Activated T-helper 1 cell treated with anti-CD3 and anti-CD28 coated beads, Interleukin-2, amount 50 U/mL, for 16 hours (primary cell): ENCODE data around the gene SLF2.

Experiments used
- DNase-seq, 2 donors: peaks; one replicate each; pipeline ENCODE4 v3.0.0-alpha.2; 2020; ENCODE audit warnings: low read depth in 1 of 2, low spot score in 1 of 2

Gene SLF2, protein sequence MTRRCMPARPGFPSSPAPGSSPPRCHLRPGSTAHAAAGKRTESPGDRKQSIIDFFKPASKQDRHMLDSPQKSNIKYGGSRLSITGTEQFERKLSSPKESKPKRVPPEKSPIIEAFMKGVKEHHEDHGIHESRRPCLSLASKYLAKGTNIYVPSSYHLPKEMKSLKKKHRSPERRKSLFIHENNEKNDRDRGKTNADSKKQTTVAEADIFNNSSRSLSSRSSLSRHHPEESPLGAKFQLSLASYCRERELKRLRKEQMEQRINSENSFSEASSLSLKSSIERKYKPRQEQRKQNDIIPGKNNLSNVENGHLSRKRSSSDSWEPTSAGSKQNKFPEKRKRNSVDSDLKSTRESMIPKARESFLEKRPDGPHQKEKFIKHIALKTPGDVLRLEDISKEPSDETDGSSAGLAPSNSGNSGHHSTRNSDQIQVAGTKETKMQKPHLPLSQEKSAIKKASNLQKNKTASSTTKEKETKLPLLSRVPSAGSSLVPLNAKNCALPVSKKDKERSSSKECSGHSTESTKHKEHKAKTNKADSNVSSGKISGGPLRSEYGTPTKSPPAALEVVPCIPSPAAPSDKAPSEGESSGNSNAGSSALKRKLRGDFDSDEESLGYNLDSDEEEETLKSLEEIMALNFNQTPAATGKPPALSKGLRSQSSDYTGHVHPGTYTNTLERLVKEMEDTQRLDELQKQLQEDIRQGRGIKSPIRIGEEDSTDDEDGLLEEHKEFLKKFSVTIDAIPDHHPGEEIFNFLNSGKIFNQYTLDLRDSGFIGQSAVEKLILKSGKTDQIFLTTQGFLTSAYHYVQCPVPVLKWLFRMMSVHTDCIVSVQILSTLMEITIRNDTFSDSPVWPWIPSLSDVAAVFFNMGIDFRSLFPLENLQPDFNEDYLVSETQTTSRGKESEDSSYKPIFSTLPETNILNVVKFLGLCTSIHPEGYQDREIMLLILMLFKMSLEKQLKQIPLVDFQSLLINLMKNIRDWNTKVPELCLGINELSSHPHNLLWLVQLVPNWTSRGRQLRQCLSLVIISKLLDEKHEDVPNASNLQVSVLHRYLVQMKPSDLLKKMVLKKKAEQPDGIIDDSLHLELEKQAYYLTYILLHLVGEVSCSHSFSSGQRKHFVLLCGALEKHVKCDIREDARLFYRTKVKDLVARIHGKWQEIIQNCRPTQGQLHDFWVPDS

DNA sequence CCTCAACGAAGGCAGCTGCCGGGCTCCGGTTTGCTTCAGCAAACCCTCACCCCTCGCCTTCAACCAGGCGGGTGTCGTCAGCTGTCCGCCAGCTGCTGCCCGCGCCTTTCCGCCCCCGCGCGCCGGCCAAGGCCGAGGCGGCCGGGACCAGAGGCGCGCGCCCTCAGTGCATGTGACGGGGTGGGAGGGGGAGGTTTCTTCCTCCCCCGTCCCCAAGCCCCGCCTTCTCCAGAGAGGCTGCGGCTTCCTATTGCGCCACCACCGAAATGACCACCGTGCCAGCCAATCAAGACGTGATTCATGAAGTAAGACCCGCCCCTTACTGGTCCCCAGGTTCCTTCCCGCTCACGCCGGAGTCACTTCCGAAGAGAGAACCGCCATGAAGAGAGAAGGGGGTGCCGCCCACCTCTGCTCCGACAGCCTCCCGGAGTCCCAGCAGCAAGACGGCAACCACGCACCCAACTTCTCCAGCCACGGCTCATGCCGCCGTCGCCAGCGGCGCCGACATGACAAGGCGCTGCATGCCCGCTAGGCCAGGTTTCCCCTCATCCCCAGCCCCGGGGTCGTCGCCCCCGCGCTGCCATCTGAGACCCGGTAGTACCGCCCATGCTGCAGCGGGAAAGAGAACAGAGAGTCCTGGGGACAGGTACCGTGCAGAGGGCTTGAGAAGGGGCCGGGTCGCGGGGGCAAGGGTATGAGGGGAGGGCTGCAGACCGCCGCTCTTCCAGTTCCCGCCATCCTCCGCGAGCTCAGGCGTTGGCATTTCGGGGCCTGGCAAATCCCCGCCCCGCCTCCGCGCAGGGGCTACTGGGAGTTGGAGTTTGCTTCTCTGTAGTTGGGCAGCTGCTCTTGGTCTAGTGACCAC lies at the start of gene SLF2:
Gene SLF2, plus strand, starts transcription at position 359 of the 865 bp plus-strand sequence. Its CDS starts 148 bp downstream, at position 507.
- DNase-seq, result peak; percentile 72 to 86

DNA sequence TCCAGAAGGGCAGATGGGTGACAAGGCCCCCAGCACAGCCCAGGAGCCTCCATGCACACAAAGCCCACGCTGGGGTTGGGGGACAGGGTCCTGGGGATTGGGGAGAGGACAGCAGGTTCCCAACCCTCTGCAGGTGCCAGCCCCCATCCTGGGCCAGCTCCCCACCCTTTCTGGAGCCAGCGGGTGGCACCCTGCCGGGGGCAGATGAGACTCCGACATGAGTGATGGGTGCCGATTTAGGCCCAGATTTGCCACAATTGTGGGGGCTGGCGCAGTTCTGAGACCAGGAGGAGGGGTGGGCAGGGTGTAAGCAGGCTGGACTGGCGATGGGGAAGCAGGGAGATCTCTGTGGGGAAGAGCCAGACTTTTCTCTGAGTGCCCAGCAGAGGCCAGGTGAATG lies 49.3 kb upstream of the SLF2 start:
- no peak for DNase-seq

DNA sequence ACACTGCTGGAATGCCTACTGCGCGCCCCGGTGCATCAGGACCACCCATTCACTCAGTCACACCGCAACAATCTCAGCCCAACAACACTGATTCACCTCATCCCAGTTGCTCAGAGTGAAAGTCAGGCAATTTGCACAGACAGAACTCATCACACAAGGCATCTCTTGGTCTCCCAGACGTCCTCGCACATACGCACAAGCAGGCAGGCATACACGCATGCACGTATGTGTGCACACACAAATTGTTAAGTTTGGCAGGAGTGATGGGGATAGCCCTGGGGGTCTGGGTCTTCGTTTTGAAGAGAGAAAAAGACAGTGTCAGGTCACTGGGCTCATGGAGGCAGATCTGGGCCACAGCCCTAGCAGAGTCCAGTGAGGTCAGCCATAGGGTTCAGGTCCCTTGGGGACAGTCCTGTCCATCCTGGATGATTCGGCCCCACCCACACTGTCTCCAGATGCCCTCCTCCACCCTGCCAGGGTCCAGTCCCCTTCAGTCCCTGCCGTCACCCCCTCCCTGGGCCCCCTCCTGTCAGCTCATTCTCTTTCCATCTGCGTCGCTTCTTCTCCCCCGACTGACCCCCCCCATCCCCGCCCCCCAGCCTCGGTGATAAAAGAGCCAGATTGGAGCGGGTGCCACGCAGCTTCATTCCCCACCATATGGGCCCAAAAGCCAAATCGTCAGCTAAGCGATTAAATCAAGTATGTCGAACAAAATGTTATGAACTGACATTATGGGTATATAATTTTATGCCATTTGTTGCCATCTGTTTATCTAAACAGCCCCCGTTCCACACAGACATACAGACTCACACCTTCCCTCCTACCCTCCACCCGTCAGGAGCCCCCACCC lies 48.5 kb upstream of the SLF2 start:
- DNase-seq, result no peak

DNA sequence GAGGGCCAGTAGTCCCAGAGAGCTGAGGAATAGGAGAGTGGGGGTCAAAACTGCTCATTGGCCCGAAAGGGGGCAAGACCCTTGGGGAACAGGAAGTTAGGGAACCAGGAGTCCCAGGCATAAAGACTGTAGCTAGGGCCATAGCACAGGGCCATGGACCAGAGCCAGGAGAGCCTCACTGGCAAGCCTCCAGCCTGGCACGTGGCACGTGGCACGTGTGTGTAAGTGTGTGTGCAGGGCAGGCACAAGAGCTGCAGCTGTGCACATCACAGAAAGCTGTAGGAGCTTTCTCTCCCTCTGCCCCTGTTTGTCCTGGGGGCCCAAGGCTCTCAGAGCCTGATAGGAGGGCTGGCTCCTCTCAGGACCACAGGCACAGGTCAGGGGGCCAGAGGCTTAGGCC lies 47.8 kb upstream of the SLF2 start:
- DNase-seq, result no peak

DNA sequence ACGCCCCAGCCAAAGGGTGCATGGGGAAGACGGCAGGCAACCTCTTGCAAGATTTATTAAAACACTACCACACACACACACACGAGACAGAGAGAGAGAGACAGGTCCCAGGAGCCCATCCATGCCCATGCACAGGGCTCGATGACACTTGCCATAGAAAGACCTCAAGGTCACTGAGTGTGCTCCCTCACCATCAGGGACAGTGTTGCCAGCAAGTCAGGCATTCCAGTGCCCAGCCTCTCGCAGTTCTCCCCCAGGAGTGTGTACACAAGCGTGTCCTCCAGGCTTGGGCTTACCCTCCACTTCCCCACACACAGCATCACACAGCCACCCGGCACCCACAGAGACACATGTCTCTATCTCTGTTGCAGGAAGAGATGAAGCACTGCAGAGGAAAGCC lies 46.8 kb upstream of the SLF2 start:
- no peak for DNase-seq

DNA sequence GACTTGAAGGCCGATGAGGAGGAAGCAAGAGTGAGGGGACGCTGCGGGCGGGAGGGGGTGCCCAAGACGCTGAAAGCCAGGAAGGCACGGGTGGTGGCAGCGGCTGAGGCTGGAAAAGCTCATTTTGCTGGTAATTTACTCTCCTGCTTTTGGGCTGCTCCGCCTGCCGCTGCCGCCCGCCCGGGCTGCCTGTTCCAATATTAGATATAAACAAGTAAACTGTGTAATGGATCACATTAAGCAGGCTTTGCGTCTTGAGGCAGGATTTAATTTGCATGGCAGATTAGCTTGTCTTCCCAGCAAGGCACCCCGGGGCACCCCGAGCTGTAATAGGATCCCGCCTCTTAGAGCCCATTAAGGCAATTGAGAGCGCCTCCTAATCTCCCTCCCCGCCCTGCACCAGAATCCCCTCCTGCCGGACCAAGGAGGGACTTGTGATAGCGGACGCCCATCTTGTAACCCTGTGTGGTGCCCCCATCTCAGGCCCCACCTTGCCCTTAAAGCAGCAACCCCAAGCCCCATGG lies 46.1 kb upstream of the SLF2 start:
- DNase-seq, result no peak

DNA sequence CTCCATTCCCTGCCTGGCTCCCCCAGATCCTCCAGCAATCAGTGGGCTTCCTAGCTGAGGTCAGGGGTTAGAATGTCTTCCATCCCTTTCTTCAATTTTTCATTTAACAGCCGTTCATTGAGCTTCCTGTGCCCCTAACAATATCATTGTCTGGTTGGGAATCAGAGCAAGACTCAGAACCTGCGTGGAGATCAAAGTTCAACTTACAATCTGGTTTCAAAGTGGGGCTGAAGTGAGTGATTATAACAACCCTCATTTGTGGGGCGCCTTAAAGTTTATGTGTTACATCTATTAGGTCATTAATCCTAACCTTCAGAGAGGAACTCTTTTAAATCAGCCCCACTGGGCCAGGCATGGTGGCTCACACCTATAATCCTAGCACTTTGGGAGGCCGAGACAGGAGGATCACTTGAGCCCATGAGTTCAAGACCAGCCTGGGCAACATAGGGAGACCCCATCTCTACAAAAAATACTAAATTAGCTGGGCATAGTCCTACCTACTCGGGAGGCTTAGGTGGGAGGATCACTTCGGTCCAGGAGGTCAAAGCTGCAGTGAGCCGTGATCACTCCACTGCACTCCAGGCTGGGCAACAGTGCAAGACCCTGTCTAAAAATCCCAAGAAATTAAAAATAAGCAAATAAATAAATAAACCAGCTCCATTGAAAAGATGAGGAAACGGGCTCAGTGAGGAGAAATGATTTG lies 45.4 kb upstream of the SLF2 start:
- no peak for DNase-seq

DNA sequence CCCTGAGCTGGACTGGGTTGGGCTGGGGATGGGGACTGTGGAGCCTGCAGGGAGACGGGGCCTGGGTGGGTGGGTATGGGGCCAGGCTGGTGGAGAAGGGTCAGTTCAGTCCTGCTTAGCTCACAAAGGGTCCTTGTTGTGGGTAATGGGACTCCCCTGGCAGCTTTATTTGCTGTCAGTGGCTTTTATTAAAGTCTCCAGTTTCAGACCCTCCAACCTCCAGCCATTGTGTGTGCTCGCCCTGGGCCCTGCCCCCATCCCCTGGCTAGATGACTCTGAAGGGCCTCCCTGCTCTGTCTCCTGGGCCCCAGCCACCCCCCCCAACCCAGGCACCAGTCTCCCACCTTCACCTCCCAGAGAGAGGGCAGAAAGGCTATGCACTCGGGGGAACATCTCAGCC lies 44.4 kb upstream of the SLF2 start:
- DNase-seq, result no peak

DNA sequence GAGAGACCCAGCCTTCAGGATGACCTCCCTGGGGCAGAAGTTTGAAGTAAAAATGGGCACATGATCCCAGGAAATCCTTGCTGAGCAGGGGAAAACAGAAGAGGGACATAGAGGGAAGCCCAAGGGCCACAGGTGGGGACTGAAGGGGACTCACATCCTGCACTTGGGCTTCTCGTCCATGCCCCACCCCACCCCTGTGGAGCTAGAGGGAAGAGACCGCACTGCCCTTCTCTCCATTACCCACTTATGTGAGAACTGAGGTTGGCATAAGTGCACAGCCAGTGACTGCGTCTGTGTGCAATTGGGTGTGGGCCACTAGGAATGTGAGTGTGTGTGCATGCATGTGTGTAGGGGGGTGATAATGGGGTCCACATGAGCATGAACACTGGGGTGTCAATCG lies 43.4 kb upstream of the SLF2 start:
- no peak for DNase-seq

DNA sequence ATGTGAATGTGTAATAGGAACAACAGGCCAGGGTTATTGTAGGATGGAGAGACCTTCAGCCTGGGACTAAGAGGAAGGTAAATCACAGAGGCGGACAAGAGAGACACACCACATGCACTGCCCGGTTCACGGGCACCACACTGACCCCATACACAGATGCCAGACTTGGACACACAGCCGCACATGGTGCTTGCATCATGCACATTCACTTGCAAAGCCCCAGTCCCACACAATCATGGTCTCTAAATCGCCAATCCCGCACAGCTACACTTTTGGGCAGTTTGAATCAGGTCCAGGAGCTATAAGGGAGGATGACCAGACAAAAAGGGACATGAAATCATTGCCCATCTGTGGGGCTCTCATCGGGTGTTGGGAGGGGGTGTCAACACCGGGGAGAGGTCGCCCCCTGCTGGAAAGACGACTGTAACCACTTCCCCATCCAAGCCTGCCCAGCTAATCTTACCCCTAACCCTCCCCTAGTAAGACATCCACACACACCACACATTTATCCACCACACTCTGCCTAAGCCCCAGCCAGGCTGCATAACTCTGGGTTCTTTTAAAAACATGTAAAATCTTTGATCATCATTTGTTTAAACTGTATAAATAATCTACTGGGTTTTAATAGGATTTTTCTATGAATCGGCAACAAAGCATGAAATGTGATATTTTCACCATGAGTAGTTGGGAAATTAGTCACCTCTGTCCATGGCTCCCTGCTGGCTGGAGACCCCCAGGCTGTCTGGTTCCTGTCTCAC lies 40.5 kb upstream of the SLF2 start:
- DNase-seq, result peak in 1 of 2 donors; percentile 32

DNA sequence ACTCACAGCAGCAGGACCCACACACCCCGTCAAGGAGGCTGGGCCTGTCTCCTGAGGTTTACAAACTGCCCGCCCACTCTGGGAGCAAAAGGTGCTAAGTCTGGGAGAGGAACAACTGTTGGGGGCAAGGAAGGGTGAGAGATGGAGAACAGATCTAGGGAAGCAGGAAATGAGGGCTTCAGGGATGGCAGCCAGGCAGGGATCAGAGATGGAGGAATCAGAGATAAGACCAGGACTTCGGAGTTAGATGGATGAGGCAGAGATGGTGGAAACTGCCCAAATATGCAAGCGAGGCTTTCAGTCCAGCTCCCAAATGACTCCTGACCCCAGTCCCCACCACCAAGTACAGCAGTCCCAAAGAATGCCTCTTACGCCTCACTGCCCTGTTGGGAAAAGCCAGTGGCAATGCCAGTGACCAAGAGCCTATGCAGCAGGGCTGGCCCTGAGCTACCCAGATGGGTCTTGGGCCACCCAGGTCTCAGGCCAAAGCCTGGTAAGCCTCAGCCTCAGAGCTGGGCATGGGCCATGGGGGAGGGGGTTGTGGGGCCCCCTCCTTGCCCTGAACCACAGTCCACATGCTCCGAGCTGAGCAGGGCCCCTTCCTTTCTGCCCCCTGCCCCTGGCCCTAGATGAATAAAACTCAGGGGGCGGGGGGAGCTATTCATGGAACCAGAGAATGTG lies 39.5 kb upstream of the SLF2 start:
- DNase-seq, result no peak

DNA sequence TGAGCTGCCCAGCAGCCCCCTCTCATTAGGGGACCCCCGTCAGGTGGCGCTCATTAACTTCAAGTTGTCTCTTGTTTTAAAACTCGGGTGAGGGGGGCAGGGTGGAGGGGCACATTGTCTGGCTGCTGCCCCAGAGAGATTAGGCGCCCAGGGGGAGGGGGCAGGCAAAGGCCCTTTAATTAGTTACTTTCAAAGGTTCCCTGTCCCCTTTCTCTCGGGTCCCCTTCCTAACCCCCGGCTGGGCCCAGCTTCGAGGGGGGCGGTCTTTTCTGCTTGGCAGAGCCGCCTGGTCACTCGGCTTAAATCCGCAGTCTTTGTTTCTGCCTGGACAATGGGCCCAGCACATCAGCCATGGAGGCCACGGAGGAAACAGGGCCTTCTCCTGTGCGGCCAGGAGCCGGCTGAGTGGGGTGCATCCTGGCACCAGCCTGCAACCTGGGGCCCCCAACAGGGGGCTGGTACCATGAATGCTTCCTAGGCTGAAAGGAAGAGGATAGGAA lies 38.9 kb upstream of the SLF2 start:
- no peak for DNase-seq

DNA sequence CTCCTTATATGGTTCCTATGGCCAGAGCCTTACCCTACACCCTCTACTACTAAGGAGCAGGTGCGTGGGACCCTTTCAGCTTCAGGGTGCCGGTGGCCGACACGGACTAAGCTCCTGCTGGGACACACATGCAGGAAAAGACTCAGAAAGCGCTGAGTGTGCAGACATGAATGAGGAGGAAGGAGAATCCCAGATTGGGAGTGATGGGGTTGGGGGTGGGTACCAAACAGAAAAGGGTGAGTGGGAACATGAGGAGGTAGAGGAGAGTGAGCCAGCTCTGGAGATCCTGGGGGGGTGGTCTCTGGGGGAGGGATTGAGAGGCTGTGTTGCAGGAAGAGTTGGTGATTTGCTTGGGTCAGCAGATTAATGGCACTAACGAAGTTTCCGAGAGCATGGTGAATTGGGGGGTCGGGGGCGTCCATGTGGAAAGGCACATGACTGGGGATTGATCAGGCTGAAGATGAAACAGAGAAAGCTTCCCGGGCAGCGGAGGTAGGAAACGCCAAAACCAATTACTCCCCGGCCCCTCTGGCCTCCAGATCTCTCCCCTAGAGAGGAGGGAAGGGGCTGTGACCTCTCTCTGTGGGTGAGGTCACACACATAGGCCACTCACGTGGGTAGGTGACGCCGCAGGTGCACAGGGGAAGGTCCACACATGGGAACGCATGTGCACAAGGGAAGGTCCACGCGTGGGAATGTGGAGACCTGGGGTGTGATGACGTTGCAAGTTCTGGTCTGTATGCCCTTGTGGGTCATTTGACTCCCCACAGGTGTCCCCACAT lies 37.9 kb upstream of the SLF2 start:
- no peak for DNase-seq

DNA sequence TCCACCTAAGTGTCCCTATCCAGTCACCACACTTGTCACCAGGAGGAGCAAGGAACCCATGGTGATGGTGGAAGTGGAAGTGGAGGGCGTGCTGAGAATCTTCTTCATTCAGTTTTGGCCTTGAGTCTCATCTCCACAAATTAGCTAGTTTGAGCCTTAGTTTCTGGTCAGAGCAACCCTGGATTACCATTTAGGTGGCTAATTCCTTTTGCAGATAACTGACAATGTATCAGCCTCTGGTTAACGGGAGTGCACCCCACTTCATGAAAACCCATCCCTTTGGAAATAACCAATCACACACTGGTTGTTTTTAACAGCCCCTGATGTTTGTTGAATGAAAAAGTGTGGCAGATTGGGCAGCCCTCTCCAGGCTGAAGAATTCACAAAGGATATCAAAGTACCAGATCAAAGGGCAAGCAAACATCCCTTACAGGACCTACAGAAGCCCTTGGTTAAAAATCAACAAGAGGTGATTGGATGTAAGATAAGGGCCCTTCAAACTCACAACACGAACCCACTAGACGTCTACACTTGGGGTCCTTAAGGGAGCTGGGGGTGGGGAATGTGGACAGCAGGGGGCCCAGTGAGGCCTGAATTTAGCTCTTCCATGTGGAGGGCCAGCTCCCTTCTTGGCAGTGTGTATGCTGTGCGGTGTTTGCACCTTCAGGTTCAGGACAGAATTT lies 37.1 kb upstream of the SLF2 start:
- no peak for DNase-seq

DNA sequence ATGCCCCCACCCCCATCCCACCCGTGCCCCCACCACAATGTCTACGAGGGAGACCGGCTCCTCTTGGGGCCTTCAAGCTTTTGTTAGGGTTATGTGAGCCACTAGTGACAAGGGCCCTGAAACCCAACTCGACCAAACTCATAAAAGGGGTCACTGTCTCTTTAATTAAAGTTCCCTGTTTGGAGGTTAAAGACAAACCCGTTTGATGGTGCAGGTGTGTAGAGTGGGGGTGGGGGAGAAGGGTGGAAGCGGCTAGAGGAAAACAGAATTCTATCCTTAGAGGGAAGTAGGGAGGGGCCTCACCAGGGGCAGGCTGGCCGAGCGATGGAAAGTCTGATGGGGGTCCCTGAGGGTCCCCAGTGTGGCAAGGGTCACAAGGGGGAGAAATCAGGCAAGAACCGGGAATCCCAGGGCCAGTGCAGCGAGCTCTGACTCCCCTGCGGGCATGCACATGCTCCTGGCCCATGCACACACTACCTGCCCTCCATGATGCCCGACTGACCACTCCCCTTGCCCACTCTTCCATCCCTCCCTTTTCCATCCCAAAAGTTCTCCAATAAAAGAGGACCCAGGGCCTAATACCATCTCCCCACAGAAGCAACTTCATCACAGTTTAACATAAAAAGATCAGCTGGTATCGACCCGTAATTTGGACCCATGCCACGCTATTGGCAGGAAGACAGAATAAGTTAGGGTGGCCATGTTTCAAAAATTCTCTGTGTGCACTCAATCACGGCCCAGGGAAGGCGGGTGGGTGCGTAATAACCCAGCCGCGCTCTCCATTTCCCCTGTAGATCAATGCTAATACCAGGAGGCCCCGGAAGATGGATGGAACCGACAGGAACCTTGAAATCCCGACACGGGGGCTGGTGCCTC lies 35.9 kb upstream of the SLF2 start:
- no peak for DNase-seq
